Activated T-cell treated with anti-CD3 and anti-CD28 coated beads, Interleukin-2, amount 50 U/mL, for 4 hours (primary cell): Measurements from ENCODE around the gene ZSCAN20. TPM values are rescaled to one million over a fixed set of nuclear protein-coding genes. Genes with fewer than 3 reads are reported as not detected.
A peak's percentile ranks its signal among the peaks of the same experiment; 100 is the strongest.

Source experiments
- ATAC-seq, 2 donors: fragments of 200-7000 bp; cut with Tn5 transposase; one replicate each; pipeline ENCODE4 v1.10.0; 2021
- DNase-seq: peaks from one replicate; pipeline ENCODE4 v3.0.0-alpha.2; 2020
- H3K27me3 Mint-ChIP-seq: one replicate; pipeline ENCODE4 v1.8.0; 2021; ENCODE audit warnings: low read depth, mixed read lengths
- H3K36me3 Mint-ChIP-seq: one replicate; pipeline ENCODE4 v1.8.0; 2022; ENCODE audit warnings: mixed read lengths; ENCODE audit not compliant: insufficient read depth
- H3K4me1 Mint-ChIP-seq: one replicate; pipeline ENCODE4 v1.8.0; 2021; ENCODE audit warnings: low read depth, mixed read lengths
- H3K4me3 Mint-ChIP-seq: one replicate; pipeline ENCODE4 v1.8.0; 2021; ENCODE audit warnings: mild to moderate bottlenecking, moderate library complexity, mixed read lengths
- H3K9me3 Mint-ChIP-seq: one replicate; pipeline ENCODE4 v1.8.0; 2021; ENCODE audit warnings: mixed read lengths
- total RNA-seq, 3 donors: library from RNA; stranded (reverse); gene quantifications; one replicate each; pipeline ENCODE4 v1.2.1, GENCODE V29; 2021

ZSCAN20 gene
- total RNA-seq, 3 donors from 2014 or later: 1.9 to 3.7 (median 3.1) TPM

- DNase-seq: no peak
- H3K4me1 Mint-ChIP-seq: no peaks in the 10 kb centered on the region
- no peaks in the 10 kb centered on the region for H3K27me3 Mint-ChIP-seq
- ATAC-seq: no peak
- no peaks in the 10 kb centered on the region for H3K9me3 Mint-ChIP-seq
- H3K4me3 Mint-ChIP-seq: no peak overlapping the region
- no peaks in the 10 kb centered on the region for H3K36me3 Mint-ChIP-seq
These were observed 35.7 kb upstream of the ZSCAN20 start for GRCh38 chr1:33436557-33437285.

DNA sequence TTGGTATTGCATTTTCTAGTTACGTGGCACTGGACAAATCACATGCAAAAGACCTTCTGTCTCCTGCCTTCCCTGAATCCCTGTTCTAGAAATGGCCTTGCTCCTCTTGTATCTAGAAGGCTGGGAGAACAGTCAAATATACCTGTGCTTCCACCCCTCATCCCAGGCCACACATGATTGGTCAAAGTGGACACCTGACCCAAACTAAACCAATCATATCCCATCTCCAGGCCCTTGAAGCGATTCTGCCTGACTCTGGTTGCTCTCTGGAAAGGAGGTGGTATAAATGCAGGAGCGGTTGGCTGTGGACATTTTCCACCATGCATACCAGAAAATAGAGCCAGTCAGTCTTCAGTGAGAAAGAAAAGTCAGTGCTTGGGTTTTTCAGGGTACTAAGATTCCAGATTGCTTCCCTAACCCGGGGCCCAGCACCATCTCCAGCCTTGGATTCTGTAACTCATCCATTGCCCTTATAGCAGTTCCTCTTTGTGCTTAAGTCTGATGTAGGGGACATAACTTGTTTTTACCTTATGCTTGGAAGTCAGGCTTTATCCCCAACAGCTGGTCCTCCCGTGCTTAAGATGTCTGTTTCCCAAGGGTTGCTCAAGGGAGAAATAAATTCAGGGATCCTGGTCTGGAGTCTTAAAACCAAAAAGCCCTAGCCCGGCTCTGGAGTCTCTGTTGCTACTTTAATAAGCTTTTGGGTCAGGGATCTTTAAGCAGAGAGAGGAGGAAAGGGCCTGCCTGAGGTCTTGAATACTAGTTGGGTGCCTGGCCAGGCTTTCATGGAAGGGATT, 33.9 kb upstream of the ZSCAN20 start:
- no peaks in the 10 kb centered on the region for H3K9me3 Mint-ChIP-seq
- H3K4me3 Mint-ChIP-seq: no peak overlapping the region
- peaks cover 3% of the 10 kb centered on the region for H3K27me3 Mint-ChIP-seq
- ATAC-seq (no peak), DNase-seq (no peak)
- no peaks in the 10 kb centered on the region for H3K36me3 Mint-ChIP-seq
- no peaks in the 10 kb centered on the region for H3K4me1 Mint-ChIP-seq

- DNase-seq (no peak), ATAC-seq (no peak)
- Mint-ChIP-seq H3K9me3 (no peaks in the 10 kb centered on the region), H3K4me3 (no peak overlapping the region), H3K4me1 (no peaks in the 10 kb centered on the region), H3K36me3 (no peaks in the 10 kb centered on the region), H3K27me3 (peaks cover 3% of the 10 kb centered on the region)
These were observed 32.8 kb upstream of the ZSCAN20 start for GRCh38 chr1:33439662-33440061.

- H3K4me3 Mint-ChIP-seq: no peak overlapping the region
- peaks cover 7% of the 10 kb centered on the region for H3K27me3 Mint-ChIP-seq
- no peaks in the 10 kb centered on the region for H3K4me1 Mint-ChIP-seq
- DNase-seq (no peak), ATAC-seq (no peak)
- H3K9me3 Mint-ChIP-seq: no peaks in the 10 kb centered on the region
- no peaks in the 10 kb centered on the region for H3K36me3 Mint-ChIP-seq
These were observed 31.2 kb upstream of the ZSCAN20 start for GRCh38 chr1:33441088-33441745.

DNA sequence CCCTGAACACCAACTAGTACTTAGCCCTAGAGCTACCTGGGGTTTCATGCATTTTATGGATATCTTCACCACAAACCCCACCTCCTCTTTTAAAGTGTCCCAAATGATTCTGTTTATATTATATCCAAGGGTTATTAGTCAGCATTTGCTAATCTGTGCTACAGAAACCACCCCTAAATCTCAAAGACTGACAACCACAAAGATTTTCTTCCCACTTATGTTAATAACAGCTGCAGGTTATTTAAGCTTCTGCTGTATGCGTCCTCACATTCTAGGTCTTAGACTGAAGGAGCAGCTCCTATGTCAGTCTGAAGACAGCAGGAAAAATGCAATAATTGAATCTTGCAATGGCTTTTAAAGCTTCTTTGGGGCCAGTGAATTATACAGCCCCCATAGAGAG, 30.3 kb upstream of the ZSCAN20 start:
- ATAC-seq (no peak), DNase-seq (no peak)
- no peaks in the 10 kb centered on the region for H3K4me1 Mint-ChIP-seq
- peaks cover 10% of the 10 kb centered on the region for H3K27me3 Mint-ChIP-seq
- H3K9me3 Mint-ChIP-seq: no peaks in the 10 kb centered on the region
- no peak overlapping the region for H3K4me3 Mint-ChIP-seq
- no peaks in the 10 kb centered on the region for H3K36me3 Mint-ChIP-seq

- peaks cover 14% of the 10 kb centered on the region for H3K27me3 Mint-ChIP-seq
- no peaks in the 10 kb centered on the region for H3K9me3 Mint-ChIP-seq
- H3K4me3 Mint-ChIP-seq: no peak overlapping the region
These were observed 29.3 kb upstream of the ZSCAN20 start for GRCh38 chr1:33443080-33443704.

GRCh38 chr1:33443705-33444180, 28.7 kb upstream of the ZSCAN20 start:
- Mint-ChIP-seq H3K9me3 (no peaks in the 10 kb centered on the region), H3K4me1 (no peaks in the 10 kb centered on the region), H3K36me3 (no peaks in the 10 kb centered on the region), H3K4me3 (no peak overlapping the region), H3K27me3 (peaks cover 14% of the 10 kb centered on the region)
- ATAC-seq: no peak
- DNase-seq: no peak

More at GRCh38 chr1:33443080-33443704, 29.3 kb upstream of the ZSCAN20 start:
- Mint-ChIP-seq H3K36me3 (no peaks in the 10 kb centered on the region), H3K4me1 (no peaks in the 10 kb centered on the region)
- ATAC-seq (no peak), DNase-seq (no peak)

DNA sequence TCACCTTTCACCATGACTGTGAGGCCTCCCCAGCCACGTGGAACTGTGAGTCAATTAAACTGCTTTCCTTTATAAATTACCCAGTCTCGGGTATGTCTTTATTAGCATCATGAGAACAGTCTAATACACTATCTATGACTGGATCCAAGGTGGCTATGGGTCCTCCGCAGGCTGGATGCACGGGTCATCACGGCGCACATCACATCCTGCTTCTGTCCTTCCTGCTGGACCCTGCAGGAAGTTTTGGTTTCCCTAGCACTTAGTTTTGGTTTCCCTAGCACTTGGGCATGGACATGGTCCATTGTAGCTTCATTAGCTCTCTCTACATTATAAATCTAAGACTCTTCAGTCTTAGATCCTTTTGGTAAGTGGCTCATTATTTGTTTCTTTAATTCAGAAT, 27.3 kb upstream of the ZSCAN20 start:
- Mint-ChIP-seq H3K36me3 (no peaks in the 10 kb centered on the region), H3K4me1 (no peaks in the 10 kb centered on the region), H3K4me3 (no peak overlapping the region), H3K27me3 (peaks cover 19% of the 10 kb centered on the region), H3K9me3 (no peaks in the 10 kb centered on the region)
- ATAC-seq: no peak
- no peak for DNase-seq

DNA sequence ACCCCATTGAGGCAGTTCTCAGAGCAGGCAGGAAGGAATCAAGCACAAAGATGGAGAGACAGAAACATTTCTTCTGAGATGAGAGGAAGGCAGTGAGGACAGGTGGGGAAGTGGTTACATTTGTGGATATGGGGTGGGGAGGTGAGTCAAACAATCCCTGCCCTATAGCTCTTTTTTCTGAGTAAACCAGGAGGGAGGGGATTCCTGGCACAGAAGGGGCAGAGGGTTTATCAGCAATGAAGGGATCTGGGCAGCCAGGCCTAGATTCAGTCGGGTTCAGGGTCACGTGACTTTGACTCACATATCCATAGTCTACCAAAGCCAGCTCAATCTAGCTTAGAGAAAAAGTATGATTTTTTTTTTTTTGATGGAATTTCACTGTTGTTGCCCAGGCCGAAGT, 25.9 kb upstream of the ZSCAN20 start:
- DNase-seq (no peak), ATAC-seq (no peak)
- Mint-ChIP-seq H3K36me3 (no peaks in the 10 kb centered on the region), H3K4me1 (no peaks in the 10 kb centered on the region), H3K4me3 (no peak overlapping the region), H3K27me3 (peaks cover 19% of the 10 kb centered on the region), H3K9me3 (no peaks in the 10 kb centered on the region)

GRCh38 chr1:33454646-33455282, 17.7 kb upstream of the ZSCAN20 start:
- H3K27me3 Mint-ChIP-seq: peaks cover 6% of the 10 kb centered on the region
- ATAC-seq: no peak

DNA sequence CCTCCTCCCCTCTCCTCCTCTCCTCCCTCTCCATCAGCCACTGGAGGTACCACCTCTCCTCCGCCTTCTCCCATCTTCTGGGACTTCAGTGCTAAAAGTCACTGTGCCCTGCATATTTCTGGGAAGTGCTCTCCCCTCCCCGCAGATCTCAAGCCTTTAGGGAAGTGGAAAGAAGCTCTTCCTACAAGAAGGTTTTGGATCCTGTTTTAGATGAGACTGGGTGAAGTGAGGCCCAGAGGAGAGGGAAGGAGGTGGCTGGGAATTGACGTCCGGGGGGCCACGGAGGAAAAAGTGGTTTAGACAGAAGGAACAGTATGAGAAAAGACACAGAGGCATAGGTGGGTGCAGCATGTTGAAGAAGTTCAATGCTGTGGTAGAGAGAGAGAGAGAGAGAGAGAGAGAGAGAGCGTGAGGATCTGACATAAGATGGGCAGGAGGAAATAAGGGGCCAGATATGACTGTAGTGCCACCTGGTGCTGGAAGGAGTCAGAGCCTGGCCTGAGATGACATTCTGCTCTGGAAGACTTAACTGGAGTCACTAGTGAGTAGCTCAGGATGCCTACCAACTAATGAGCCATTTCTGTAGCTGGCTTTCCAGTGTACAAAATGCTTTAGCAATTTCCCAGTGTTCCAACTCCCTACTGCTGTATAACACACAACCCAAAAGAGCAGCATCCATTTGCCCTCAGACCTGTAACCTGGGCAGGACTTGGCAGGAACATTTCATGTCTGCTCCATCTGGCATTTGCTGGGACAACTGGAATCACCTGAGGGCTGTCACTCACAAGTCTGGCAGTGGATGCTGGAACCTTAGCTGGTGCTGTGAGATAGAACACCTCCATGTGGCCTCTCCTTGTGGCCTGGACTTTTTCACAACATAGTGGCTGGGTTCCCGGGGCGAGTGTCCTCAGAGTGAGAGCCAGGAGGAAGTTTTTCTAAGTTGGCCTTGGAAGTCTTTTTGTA, 16.6 kb upstream of the ZSCAN20 start:
- peaks cover 6% of the 10 kb centered on the region for H3K27me3 Mint-ChIP-seq
- ATAC-seq: peak; percentile 76 to 77
- no peaks in the 10 kb centered on the region for H3K4me1 Mint-ChIP-seq
- H3K4me3 Mint-ChIP-seq: no peak overlapping the region
- no peaks in the 10 kb centered on the region for H3K9me3 Mint-ChIP-seq
- DNase-seq: no peak
- no peaks in the 10 kb centered on the region for H3K36me3 Mint-ChIP-seq

More at GRCh38 chr1:33454646-33455282, 17.7 kb upstream of the ZSCAN20 start:
- DNase-seq: no peak
- Mint-ChIP-seq H3K9me3 (no peaks in the 10 kb centered on the region), H3K36me3 (no peaks in the 10 kb centered on the region), H3K4me3 (no peak overlapping the region), H3K4me1 (no peaks in the 10 kb centered on the region)

DNA sequence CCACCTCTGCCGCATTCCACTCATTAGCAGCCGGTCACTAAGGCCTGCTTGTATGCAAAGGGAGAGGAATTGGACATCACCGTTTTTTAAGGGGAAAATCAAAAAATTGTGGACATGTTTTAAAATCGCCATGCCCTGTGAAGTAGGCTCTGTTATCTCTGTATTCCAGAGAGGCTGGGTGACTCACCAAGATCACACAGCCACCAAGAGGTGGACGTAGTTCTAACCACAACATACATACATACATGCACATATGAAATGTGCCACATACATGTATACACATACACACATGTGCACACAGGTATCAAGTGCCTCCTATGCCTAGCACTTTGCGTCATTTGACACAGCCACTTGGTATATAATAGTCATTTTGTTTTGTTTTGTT, 16.0 kb upstream of the ZSCAN20 start:
- Mint-ChIP-seq H3K27me3 (peaks cover 6% of the 10 kb centered on the region), H3K36me3 (no peaks in the 10 kb centered on the region), H3K4me1 (no peaks in the 10 kb centered on the region), H3K9me3 (no peaks in the 10 kb centered on the region), H3K4me3 (no peak overlapping the region)
- no peak for DNase-seq
- no peak for ATAC-seq

- no peak for DNase-seq
- no peak overlapping the region for H3K4me3 Mint-ChIP-seq
These were observed 12.8 kb upstream of the ZSCAN20 start for GRCh38 chr1:33459691-33460090.

More at GRCh38 chr1:33459691-33460090, 12.8 kb upstream of the ZSCAN20 start:
- no peaks in the 10 kb centered on the region for H3K4me1 Mint-ChIP-seq
- H3K36me3 Mint-ChIP-seq: no peaks in the 10 kb centered on the region
- no peak for ATAC-seq
- H3K27me3 Mint-ChIP-seq: peaks cover 6% of the 10 kb centered on the region
- H3K9me3 Mint-ChIP-seq: no peaks in the 10 kb centered on the region
